H9 (cell line): ENCODE measurements around the gene YEATS4. TPM values are rescaled to one million over a fixed set of nuclear protein-coding genes. Genes with fewer than 3 reads are reported as not detected.

Experiments
- DNase-seq: peaks from one replicate; pipeline ENCODE4 v3.0.0-alpha.2; 2017
- H2AFZ ChIP-seq: one replicate; pipeline ENCODE4 v1.6.1; 2013; ENCODE audit warnings: mild to moderate bottlenecking, low read length, control low read depth, moderate library complexity
- H2AK5ac ChIP-seq: 2 replicates; pipeline ENCODE4 v1.6.1; 2013; ENCODE audit warnings: low read length, control low read depth, mixed read lengths; ENCODE audit not compliant: insufficient read length
- H2BK120ac ChIP-seq: one replicate; pipeline ENCODE4 v1.6.1; 2013; ENCODE audit warnings: low read depth, mild to moderate bottlenecking, low read length, control low read depth, inconsistent platforms; ENCODE audit not compliant: poor library complexity, severe bottlenecking
- H2BK12ac ChIP-seq: 2 replicates; pipeline ENCODE4 v1.6.1; 2013; ENCODE audit warnings: low read length, control low read depth, mixed read lengths, low read depth; ENCODE audit not compliant: insufficient read length
- H2BK15ac ChIP-seq: 2 replicates; pipeline ENCODE4 v1.6.1; 2013; ENCODE audit warnings: low read depth, low read length, control low read depth
- H2BK20ac ChIP-seq: one replicate; pipeline ENCODE4 v1.6.1; 2013; ENCODE audit warnings: low read depth, mild to moderate bottlenecking, low read length, control low read depth, inconsistent platforms; ENCODE audit not compliant: poor library complexity, severe bottlenecking
- H2BK5ac ChIP-seq: 2 replicates; pipeline ENCODE4 v1.6.1; 2013; ENCODE audit warnings: low read length, control low read depth, mixed read lengths; ENCODE audit not compliant: insufficient read length
- H3K14ac ChIP-seq: 2 replicates; pipeline ENCODE4 v1.6.1; 2013; ENCODE audit warnings: low read length, control low read depth; ENCODE audit not compliant: insufficient read depth
- H3K18ac ChIP-seq: 2 replicates; pipeline ENCODE4 v1.6.1; 2013; ENCODE audit warnings: low read depth, mild to moderate bottlenecking, mixed read lengths, low read length, control low read depth; ENCODE audit not compliant: insufficient read length
- H3K23ac ChIP-seq: 2 replicates; pipeline ENCODE4 v1.6.1; 2013; ENCODE audit warnings: low read length, control low read depth, mixed read lengths, low read depth; ENCODE audit not compliant: insufficient read length
- H3K23me2 ChIP-seq: 2 replicates; pipeline ENCODE4 v1.6.1; 2013; ENCODE audit warnings: low read depth, mild to moderate bottlenecking, mixed read lengths, low read length, control low read depth; ENCODE audit not compliant: insufficient read length, poor library complexity, severe bottlenecking
- H3K27ac ChIP-seq: 2 replicates; pipeline ENCODE4 v1.5.1; 2013; ENCODE audit warnings: low read length, control low read depth, mixed read lengths, low read depth; ENCODE audit not compliant: insufficient read length
- H3K27me3 ChIP-seq: 2 replicates; pipeline ENCODE4 v1.6.1; 2013; ENCODE audit warnings: low read length, control low read depth, inconsistent platforms; ENCODE audit not compliant: insufficient read depth
- H3K4ac ChIP-seq: 2 replicates; pipeline ENCODE4 v1.6.1; 2013; ENCODE audit warnings: low read depth, mild to moderate bottlenecking, control low read depth, inconsistent platforms, low read length, moderate library complexity
- H3K4me1 ChIP-seq: 2 replicates; pipeline ENCODE4 v1.6.1; 2013; ENCODE audit warnings: low read length, control low read depth, inconsistent platforms; ENCODE audit not compliant: insufficient read depth
- H3K4me2 ChIP-seq: 2 replicates; pipeline ENCODE4 v1.6.1; 2013; ENCODE audit warnings: low read length, control low read depth, mixed read lengths; ENCODE audit not compliant: insufficient read length, insufficient read depth
- H3K56ac ChIP-seq: 2 replicates; pipeline ENCODE4 v1.6.1; 2013; ENCODE audit warnings: low read depth, mild to moderate bottlenecking, mixed read lengths, low read length, control low read depth; ENCODE audit not compliant: insufficient read length
- H3K79me1 ChIP-seq: 2 replicates; pipeline ENCODE4 v1.6.1; 2013; ENCODE audit warnings: low read depth, mild to moderate bottlenecking, moderate library complexity, low read length, control low read depth, inconsistent platforms; ENCODE audit not compliant: insufficient read depth, poor library complexity, severe bottlenecking
- H3K79me2 ChIP-seq: 2 replicates; pipeline ENCODE4 v1.6.1; 2013; ENCODE audit warnings: low read length, control low read depth, inconsistent platforms; ENCODE audit not compliant: insufficient read depth
- H3K9ac ChIP-seq: 2 replicates; pipeline ENCODE4 v1.6.1; 2013; ENCODE audit warnings: low read length, control low read depth, mixed read lengths; ENCODE audit not compliant: insufficient read length; ENCODE audit errors: extremely low read depth
- H3K9me3 ChIP-seq: one replicate; pipeline ENCODE4 v1.6.1; 2013; ENCODE audit warnings: low read depth, low read length, inconsistent platforms; ENCODE audit not compliant: control insufficient read depth
- H3T11ph ChIP-seq: one replicate; pipeline ENCODE4 v1.6.1; 2013; ENCODE audit warnings: mild to moderate bottlenecking, low read length, control low read depth, inconsistent platforms
- H4K20me1 ChIP-seq: one replicate; pipeline ENCODE4 v1.6.1; 2013; ENCODE audit not compliant: control insufficient read depth, insufficient read length, insufficient read depth
- H4K5ac ChIP-seq: 2 replicates; pipeline ENCODE4 v1.6.1; 2013; ENCODE audit warnings: low read depth, mild to moderate bottlenecking, mixed read lengths, low read length, control low read depth; ENCODE audit not compliant: insufficient read length
- H4K8ac ChIP-seq: replicated peaks from 2 replicates; pipeline ENCODE4 v1.6.1; 2013; ENCODE audit warnings: low read length, control low read depth, mixed read lengths, low read depth; ENCODE audit not compliant: insufficient read length
- H4K91ac ChIP-seq: 2 replicates; pipeline ENCODE4 v1.6.1; 2013; ENCODE audit warnings: low read depth, mild to moderate bottlenecking, moderate library complexity, mixed read lengths, low read length, control low read depth; ENCODE audit not compliant: insufficient read length
- H3K27ac Mint-ChIP-seq, 3 experiments: 2 replicates in 2 of 3; 3 replicates in 1 of 3; pipeline ENCODE4 v1.8.0; 2020 to 2021; ENCODE audit warnings: mixed read lengths in 3 of 3, mild to moderate bottlenecking in 1 of 3, moderate library complexity in 1 of 3
- H3K27me3 Mint-ChIP-seq: 2 replicates; pipeline ENCODE4 v1.8.0; 2021; ENCODE audit warnings: low read depth, mild to moderate bottlenecking, moderate library complexity, mixed read lengths
- H3K36me3 Mint-ChIP-seq, 3 experiments: 2 replicates in 2 of 3; 3 replicates in 1 of 3; pipeline ENCODE4 v1.8.0; 2020 to 2021; ENCODE audit warnings: low read depth in 3 of 3, mixed read lengths in 3 of 3; ENCODE audit not compliant: insufficient read depth in 1 of 3
- H3K4me1 Mint-ChIP-seq, 2 experiments: 2 replicates each; pipeline ENCODE4 v1.8.0; 2020; ENCODE audit warnings: mixed read lengths in 2 of 2
- H3K4me3 Mint-ChIP-seq, 2 experiments: 2 replicates in 1 of 2; 3 replicates in 1 of 2; pipeline ENCODE4 v1.8.0; 2020 to 2021; ENCODE audit warnings: mild to moderate bottlenecking in 2 of 2, mixed read lengths in 2 of 2, moderate library complexity in 1 of 2
- H3K9me3 Mint-ChIP-seq, 2 experiments: 2 replicates in 1 of 2; 3 replicates in 1 of 2; pipeline ENCODE4 v1.8.0; 2020; ENCODE audit warnings: mild to moderate bottlenecking in 2 of 2, mixed read lengths in 2 of 2, moderate library complexity in 1 of 2
- WGBS: extraction: QIAGEN DNeasy Blood & Tissue Kit; methylation state at CpG from one replicate; pipeline ENCODE4 v1.1.7; 2013; ENCODE audit warnings: missing lambda C conversion rate, low lambda C conversion rate, mixed read lengths; ENCODE audit not compliant: insufficient read length; ENCODE audit errors: extremely low coverage; 5-methylcytosine and 5-hydroxymethylcytosine counted together
- total RNA-seq: library from RNA; stranded (reverse); gene quantifications from 2 replicates; pipeline ENCODE4 v1.2.1, GENCODE V29; 2021
- TF ChIP-seq, protein P1 (sequence below): fragments of 200-600 bp; sonication (generic); conservative IDR thresholded peaks from 3 replicates; pipeline ENCODE4 v1.8.0; 2021; ENCODE audit warnings: antibody characterized with exemption, mild to moderate bottlenecking

The YEATS4 gene
- total RNA-seq, 1 experiment from 2014 or later = 35.6 TPM

DNA sequence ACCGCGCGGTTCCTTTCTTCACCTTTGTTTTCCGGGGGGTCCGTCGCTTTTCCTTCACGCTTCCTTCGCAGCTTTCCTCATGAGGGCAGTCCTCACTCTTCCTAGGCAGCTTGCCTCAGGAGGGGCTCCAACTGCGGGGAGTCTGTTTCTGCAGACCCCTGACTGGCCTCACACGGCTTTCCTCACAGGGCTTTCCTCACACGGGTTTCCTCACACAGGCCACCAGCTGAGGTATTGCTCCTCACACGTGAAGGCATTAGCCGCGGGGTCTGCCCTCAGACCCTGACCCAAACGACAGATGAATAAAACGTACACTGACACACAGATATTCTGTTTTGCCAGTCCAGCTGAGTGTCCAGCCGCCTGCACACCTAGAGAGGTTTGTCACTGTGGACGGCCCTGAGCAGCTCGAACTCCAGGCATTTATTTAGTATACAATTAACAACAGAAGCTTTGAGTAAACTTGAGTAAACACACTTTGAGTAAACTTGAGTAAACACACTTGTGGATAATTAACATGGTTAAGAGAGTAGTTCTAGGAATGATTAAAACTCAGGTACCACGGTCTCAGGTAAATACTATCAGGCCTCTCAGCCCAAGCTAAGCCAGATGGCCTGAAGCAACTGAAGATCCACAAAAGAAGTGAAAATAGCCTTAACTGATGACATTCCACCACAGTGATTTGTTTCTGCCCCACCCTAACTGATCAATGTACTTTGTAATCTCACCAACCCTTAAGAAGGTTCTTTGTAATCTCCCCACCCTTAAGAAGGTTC is 27.4 kb upstream of the YEATS4 start:
- no peak overlapping the region for H3K9ac ChIP-seq
- H3K23me2 ChIP-seq = peaks cover 4% of the 10 kb centered on the region
- H3K4me2 ChIP-seq = peak overlapping the region; percentile 61
- H3K79me2 ChIP-seq = no peaks in the 10 kb centered on the region
- H2BK15ac ChIP-seq = no peak overlapping the region
- H2BK5ac ChIP-seq = no peak overlapping the region
- no peaks in the 10 kb centered on the region for H3K36me3 Mint-ChIP-seq
- no peak overlapping the region for H3K56ac ChIP-seq
- H3K27ac ChIP-seq = no peak overlapping the region
- H3K27me3 ChIP-seq = no peaks in the 10 kb centered on the region
- H3K4ac ChIP-seq = no peak overlapping the region
- H3K4me1 Mint-ChIP-seq = peaks cover 51 to 54% of the 10 kb centered on the region in 2 experiments
- no CpG with 5 or more reads among the region's 20 CpGs for WGBS
- H2BK120ac ChIP-seq = no peak overlapping the region
- no peak overlapping the region for H2AK5ac ChIP-seq
- peak overlapping the region; percentile 28 to 78 for H3K4me3 Mint-ChIP-seq
- H3K9me3 ChIP-seq = no peaks in the 10 kb centered on the region
- H4K8ac ChIP-seq = no peak overlapping the region
- H3K27ac Mint-ChIP-seq = peak overlapping the region in 2 of 3 experiments; percentile 78 to 97; a peak in 5 of 7 replicates
- no peak overlapping the region for H3K23ac ChIP-seq
- no peak overlapping the region for H3K14ac ChIP-seq
- no peaks in the 10 kb centered on the region for H3K9me3 Mint-ChIP-seq
- no peak overlapping the region for H2AFZ ChIP-seq
- H2BK12ac ChIP-seq = no peak overlapping the region
- H3K27me3 Mint-ChIP-seq = no peaks in the 10 kb centered on the region
- no peak overlapping the region for H4K5ac ChIP-seq
- H3K79me1 ChIP-seq = no peaks in the 10 kb centered on the region
- no peak overlapping the region for H3T11ph ChIP-seq
- no peaks in the 10 kb centered on the region for H4K20me1 ChIP-seq
- no peak overlapping the region for H2BK20ac ChIP-seq
- H4K91ac ChIP-seq = no peak overlapping the region
- no peak for DNase-seq
- TF ChIP-seq, protein P1, sequence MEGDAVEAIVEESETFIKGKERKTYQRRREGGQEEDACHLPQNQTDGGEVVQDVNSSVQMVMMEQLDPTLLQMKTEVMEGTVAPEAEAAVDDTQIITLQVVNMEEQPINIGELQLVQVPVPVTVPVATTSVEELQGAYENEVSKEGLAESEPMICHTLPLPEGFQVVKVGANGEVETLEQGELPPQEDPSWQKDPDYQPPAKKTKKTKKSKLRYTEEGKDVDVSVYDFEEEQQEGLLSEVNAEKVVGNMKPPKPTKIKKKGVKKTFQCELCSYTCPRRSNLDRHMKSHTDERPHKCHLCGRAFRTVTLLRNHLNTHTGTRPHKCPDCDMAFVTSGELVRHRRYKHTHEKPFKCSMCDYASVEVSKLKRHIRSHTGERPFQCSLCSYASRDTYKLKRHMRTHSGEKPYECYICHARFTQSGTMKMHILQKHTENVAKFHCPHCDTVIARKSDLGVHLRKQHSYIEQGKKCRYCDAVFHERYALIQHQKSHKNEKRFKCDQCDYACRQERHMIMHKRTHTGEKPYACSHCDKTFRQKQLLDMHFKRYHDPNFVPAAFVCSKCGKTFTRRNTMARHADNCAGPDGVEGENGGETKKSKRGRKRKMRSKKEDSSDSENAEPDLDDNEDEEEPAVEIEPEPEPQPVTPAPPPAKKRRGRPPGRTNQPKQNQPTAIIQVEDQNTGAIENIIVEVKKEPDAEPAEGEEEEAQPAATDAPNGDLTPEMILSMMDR = no peak
- H3K4me1 ChIP-seq = peaks cover 12% of the 10 kb centered on the region; the same call in 1 of the 2 replicates
- H3K18ac ChIP-seq = no peak overlapping the region
